Measurements from ENCODE around the gene GALNT2.
A peak's percentile ranks its signal among the peaks of the same experiment; 100 is the strongest.

The GALNT2 gene

GRCh38 chr1:230087028-230087716, 20.1 kb downstream of the GALNT2 start:
- peak in 1 of 2 experiments; percentile 50 for DNase-seq (ENCODE audit: low read depth in 1 of 2, low spot score in 1 of 2)
- Histone ChIP-seq H3K27ac (replicated peaks) (peak overlapping the region; percentile 15; the same call in 1 of the 2 replicates), H3K27me3 (ENCODE audit: insufficient read depth, poor library complexity, severe bottlenecking) (no peaks in the 10 kb centered on the region), H3K4me3 (replicated peaks; ENCODE audit: insufficient read depth, low read length) (no peak overlapping the region)
- TF ChIP-seq SPI1 (IDR thresholded peaks at IDR 0.05; ENCODE audit: borderline replicate concordance, low read depth) (peak; percentile 25; the same call in 1 of the 2 replicates), REST (IDR thresholded peaks at IDR 0.05; ENCODE audit: insufficient replicate concordance, low read depth) (no peak), POLR2AphosphoS5 (IDR thresholded peaks at IDR 0.05; ENCODE audit: low read depth) (peak; percentile 81)

GRCh38 chr1:230087717-230088105, 20.7 kb downstream of the GALNT2 start:
- no peak for DNase-seq (ENCODE audit: low read depth in 1 of 2, low spot score in 1 of 2)
- Histone ChIP-seq H3K27me3 (ENCODE audit: insufficient read depth, poor library complexity, severe bottlenecking) (no peaks in the 10 kb centered on the region), H3K4me3 (replicated peaks; ENCODE audit: insufficient read depth, low read length) (no peak overlapping the region), H3K27ac (replicated peaks) (no peak overlapping the region)
- TF ChIP-seq CTCF (IDR thresholded peaks at IDR 0.05; ENCODE audit: insufficient read depth, low read length) (no peak), POLR2AphosphoS5 (IDR thresholded peaks at IDR 0.05; ENCODE audit: low read depth) (no peak), SPI1 (IDR thresholded peaks at IDR 0.05; ENCODE audit: borderline replicate concordance, low read depth) (no peak), GABPA (IDR thresholded peaks at IDR 0.05; ENCODE audit: low read depth) (no peak), REST (IDR thresholded peaks at IDR 0.05; ENCODE audit: insufficient replicate concordance, low read depth) (no peak)

GRCh38 chr1:230090194-230090711, 23.2 kb downstream of the GALNT2 start:
- no peak for DNase-seq (ENCODE audit: low read depth in 1 of 2, low spot score in 1 of 2)
- Histone ChIP-seq H3K4me3 (replicated peaks; ENCODE audit: insufficient read depth, low read length) (no peak overlapping the region), H3K27me3 (ENCODE audit: insufficient read depth, poor library complexity, severe bottlenecking) (no peaks in the 10 kb centered on the region), H3K27ac (replicated peaks) (no peak overlapping the region)
- TF ChIP-seq SPI1 (IDR thresholded peaks at IDR 0.05; ENCODE audit: borderline replicate concordance, low read depth), result no peak
- TF ChIP-seq POLR2AphosphoS5 (IDR thresholded peaks at IDR 0.05; ENCODE audit: low read depth), result no peak
- no peak for TF ChIP-seq REST (IDR thresholded peaks at IDR 0.05; ENCODE audit: insufficient replicate concordance, low read depth)
- no peak for TF ChIP-seq CTCF (IDR thresholded peaks at IDR 0.05; ENCODE audit: insufficient read depth, low read length)
- no peak for TF ChIP-seq GABPA (IDR thresholded peaks at IDR 0.05; ENCODE audit: low read depth)
